ENCODE results near the gene CAMLG.
A peak's percentile ranks its signal among the peaks of the same experiment; 100 is the strongest.
"Not testable (repeated sequence)": the region's sequence is repeated elsewhere in the genome, so short reads cannot be mapped to it uniquely, and the experiment has no call there.

CAMLG gene

GRCh38 chr5:134738133-134738962 lies at the start of gene CAMLG:
Gene CAMLG (plus strand): TSS chr5:134738548. CDS start chr5:134738621, 73 bp downstream.
- DNase-seq (ENCODE audit: low read depth, low spot score) = peak; percentile 99

GRCh38 chr5:134690144-134690543 lies 48.2 kb upstream of the CAMLG start:
- not testable (repeated sequence) for DNase-seq (ENCODE audit: low read depth, low spot score)

DNA sequence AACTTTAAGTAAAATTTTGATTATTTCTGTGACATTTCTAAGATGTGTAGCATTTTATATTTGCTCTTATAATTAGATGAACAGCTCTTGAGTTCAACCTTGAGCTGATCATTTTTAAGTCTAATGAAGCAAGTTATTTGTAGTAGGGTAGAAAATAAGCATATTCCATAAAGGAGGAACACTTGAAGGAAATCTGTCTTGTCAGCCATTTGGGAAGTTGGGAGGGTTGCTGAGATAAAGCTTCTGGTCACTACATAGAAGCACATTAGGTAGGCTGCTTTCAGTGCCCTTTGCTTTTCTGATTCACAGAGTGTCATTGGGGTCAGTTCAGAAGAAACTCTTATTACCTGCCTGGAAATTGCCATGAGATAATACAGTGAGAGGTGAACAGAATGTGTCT lies 45.6 kb upstream of the CAMLG start:
- DNase-seq (ENCODE audit: low read depth, low spot score) = no peak

GRCh38 chr5:134708301-134708700 lies 30.0 kb upstream of the CAMLG start:
- DNase-seq (ENCODE audit: low read depth, low spot score) = no peak

GRCh38 chr5:134714120-134714519 lies 24.2 kb upstream of the CAMLG start:
- peak; percentile 39 for DNase-seq (ENCODE audit: low read depth, low spot score)

DNA sequence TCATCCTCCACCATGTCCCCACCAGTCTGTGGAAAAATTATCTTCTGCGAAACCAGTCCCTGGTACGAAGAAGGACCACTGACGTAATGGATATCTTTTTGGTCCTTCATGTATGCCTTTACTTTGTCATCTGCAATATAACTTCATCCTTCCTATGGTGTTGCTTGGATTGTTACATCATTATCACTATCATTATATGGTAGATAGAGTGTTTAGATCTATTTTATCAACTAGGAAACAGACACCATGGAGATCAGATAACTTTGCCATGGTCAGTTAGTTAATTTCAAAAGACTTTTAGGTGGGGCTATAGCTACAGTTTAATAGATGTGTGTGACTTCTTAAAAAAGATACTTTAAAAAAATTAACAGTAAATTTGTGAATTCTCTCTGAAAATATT lies 23.8 kb upstream of the CAMLG start:
- no peak for DNase-seq (ENCODE audit: low read depth, low spot score)

DNA sequence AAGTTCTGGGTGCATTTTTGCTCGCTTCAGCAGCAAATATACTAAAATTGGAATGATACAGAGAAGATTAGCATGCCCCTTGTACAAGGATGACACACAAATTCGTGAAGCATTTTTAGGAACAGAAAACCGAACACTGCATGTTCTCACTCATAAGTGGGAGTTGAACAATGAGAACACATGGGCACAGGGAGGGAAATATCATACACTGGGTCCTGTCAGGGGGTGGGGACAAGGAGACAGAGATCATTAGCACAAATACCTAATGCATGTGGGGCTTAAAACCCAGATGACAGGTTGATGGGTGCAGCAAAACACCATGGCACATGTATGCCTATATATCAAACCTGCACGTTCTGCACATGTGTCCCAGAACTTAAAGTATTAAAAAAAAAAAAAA lies 22.9 kb upstream of the CAMLG start:
- DNase-seq (ENCODE audit: low read depth, low spot score) = not testable (repeated sequence)

DNA sequence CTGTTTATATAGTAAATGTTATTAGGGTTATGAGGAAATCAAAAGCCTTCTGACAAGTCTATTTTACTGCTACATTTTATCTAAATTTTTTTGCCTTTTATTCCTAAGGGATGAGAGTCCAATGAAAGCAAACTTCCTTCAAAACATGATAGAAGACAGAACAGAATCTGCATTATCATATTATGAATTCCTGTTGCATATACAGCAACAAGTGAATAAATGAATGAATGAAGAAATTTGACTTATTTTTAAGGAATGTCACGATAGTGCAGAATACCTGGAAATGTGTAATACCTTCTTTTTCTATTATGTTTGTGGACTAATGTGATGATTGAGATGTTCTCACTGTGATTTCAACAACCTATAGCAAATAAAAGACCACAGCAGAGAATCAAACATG lies 13.5 kb upstream of the CAMLG start:
- no peak for DNase-seq (ENCODE audit: low read depth, low spot score)

DNA sequence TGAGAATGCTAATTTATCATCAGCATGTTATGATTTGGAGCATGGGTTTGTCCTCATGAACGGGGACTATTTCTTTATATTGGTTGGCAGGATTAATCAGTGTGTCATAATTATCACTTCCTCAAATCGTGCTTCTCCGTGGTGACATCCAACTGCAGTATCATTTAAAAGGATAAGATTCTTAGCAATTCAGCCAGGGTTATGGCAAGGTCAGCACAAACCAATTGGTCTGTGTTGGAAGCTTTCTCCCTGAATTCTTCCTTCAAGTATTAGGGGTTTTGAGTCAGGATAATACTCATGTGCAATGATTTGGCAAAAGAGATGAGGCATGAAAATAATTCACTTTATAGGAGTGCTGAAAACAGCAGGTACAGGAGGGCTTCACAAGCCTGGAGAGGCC lies 5.5 kb upstream of the CAMLG start:
- DNase-seq (ENCODE audit: low read depth, low spot score) = no peak

DNA sequence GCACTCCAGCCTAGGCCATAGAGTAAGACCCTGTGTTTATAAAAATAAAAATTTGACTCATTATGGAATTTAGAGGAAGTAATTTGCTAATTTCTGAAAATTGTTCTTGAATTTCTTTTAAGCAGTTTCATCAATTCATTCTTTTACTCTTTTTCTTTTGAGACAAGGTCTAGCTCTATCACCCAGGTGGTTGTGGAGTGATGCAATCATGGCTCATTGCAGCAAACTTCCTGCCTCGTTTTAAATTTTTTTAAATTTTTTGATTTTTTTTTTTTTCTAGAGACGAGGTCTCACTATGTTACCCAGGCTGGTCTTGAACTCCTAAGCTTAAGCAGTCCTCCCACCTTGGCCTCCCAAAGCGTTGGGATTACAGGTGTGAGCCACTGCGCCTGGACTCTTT lies 3.1 kb upstream of the CAMLG start:
- no peak for DNase-seq (ENCODE audit: low read depth, low spot score)

DNA sequence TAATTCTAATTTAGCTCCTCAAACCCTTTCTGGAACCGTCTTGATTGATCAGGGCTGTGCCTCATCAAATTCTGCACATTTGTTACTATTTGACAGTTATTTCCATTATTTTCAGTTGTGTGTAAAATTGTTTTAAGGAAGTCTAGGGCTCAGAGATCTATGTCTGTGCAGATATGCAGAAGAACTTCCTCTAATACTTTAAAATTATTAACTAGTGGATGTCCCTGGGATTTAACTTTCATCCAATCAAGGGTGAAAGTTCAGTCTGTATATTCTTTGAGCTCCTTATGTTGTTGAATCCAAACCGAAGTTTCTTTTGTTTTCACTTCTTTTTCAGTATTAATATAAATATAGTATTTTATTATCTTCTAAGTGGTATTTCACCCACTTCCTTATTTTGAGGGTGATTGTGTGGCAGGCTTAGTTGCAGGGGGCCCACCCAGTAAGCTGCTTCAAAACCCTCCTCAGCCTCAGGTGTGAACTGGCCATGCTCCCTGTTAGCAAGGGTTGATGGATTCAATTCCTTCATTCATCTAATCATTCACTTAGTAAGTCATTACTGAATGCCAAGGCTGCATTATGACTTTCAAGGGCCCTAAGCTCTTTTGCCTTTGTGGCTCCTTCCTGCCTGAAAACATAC lies 2.1 kb upstream of the CAMLG start:
- DNase-seq (ENCODE audit: low read depth, low spot score) = no peak

GRCh38 chr5:134738963-134739661 lies 764 bp downstream of the CAMLG start:
- DNase-seq (ENCODE audit: low read depth, low spot score) = peak; percentile 61

DNA sequence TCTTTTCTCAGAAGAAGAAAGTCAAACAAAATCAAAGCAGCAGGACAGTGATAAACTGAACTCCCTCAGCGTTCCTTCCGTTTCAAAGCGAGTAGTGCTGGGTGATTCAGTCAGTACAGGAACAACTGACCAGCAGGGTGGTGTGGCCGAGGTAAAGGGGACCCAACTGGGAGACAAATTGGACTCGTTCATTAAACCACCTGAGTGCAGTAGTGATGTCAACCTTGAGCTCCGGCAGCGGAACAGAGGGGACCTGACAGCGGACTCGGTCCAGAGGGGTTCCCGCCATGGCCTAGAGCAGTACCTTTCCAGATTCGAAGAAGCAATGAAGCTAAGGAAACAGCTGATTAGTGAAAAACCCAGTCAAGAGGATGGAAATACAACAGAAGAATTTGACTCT lies 2.7 kb downstream of the CAMLG start:
- no peak for DNase-seq (ENCODE audit: low read depth, low spot score)

DNA sequence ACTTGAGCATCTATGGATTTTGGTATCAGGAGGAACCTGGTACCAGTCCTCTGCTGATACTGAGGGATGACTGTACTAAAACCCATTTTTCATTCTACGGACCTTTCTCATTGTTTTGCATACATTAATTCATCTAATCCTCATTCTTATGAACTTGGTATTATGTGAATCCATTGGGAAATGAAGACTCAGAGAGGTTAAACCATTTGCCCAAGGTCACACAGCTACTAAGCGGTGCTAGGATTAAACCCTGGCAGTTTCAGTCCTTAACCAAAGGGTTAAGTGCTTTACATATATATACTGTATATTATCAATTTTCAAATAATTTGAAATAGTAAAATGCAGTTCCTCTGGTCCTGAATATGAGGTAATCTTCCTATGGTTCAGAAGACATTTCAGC lies 3.8 kb downstream of the CAMLG start:
- DNase-seq (ENCODE audit: low read depth, low spot score) = no peak

DNA sequence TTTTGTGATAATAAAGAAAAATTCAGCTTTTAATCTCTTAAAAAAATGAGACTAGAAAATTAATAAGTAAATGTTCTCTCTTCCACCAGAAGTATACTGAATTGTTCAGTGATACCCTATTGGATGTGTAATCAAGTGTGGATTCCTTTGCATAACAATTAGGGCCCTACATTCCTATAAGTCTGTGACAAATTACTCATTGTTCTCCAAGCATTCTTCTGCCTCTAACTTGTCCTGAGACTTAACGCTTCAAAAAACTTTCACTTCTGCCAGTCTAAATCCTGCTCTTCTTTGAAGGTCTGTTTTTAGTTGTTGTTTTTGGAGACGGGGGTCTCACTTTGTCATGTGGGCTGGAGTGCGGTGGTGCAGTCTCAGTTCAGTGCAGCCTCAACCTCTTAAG lies 11.1 kb downstream of the CAMLG start:
- peak; percentile 31 for DNase-seq (ENCODE audit: low read depth, low spot score)

GRCh38 chr5:134758176-134758503 lies 19.8 kb downstream of the CAMLG start:
- no peak for DNase-seq (ENCODE audit: low read depth, low spot score)

DNA sequence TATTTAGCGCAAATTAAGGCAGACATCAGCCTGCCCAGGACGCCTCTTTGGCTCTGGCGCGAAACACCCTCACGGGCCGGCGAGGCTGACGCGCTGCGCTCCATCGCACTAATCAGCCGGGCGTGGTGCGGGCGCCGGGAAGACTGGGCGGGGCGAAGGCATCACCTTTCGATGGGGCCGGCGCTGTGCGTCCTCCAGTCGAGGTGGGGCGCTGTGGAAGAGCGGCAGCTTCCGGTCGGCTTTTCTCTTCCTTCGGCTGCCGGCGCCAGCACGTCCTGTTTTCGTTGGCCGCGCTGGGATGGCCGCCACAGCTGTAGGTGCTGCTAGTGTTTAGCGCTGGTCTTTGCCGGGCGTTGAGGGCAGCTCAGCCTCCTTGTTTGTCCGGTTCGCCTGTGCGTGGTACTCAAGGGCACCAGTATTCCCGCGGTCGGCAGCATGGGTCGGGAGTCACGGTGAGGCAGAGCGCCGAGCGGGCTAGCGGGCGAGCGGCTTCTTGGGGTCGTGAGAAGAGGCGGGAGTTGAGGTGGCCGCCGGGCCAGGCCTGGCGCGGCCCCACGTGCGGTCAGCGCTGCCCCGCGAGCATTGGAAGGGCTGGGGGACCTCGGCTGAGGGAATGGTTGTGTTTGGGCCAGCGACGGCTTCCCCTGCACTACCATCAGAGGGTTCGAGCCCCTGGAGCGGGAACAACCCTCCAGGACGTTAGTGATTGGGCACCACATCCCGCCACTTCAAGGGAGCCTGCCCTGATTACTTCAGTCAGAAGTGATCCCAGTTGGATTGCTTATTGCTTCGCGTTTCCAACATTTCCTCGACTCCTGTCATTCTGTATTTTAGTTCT lies 20.4 kb downstream of the CAMLG start, which contains the start of gene DDX46:
TSS of gene DDX46 (plus strand) at position 276 of the 838 bp plus-strand sequence. CDS start at position 436, 160 bp downstream.
- DNase-seq (ENCODE audit: low read depth, low spot score) = peak; percentile 97

GRCh38 chr5:134767528-134768291 lies 29.4 kb downstream of the CAMLG start:
- DNase-seq (ENCODE audit: low read depth, low spot score) = not testable (repeated sequence)

GRCh38 chr5:134769206-134769605 lies 30.9 kb downstream of the CAMLG start:
- peak; percentile 8 for DNase-seq (ENCODE audit: low read depth, low spot score)

DNA sequence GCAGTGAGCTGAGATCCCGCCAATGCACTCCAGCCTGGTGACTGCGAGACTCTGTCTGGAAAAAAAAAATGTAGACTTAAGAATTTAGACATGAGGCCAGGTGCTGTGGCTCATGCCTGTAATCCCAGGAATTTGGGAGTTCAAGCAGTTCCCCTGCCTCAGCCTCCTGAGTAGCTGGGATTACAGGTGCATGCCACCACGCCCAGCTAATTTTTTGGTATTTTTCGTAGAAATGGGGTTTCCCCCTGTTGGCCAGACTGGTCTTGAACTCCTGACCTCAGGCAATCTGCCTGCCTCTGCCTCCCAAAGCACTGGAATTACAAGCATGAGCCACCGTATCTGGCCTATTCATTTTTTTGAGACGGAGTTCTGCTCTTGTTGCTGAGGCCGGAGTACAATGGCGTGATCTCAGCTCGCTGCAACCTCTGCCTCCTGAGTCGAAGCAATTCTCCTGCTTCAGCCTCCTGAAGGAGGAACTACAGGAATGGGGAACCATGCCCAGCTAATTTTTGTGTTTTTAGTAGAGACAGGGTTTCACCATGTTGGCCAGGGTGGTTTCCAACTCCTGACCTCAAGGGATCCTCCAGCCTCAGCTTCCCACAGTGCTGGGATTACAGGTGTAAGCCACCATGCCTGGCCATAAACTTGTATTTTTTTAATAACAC lies 34.2 kb downstream of the CAMLG start:
- no peak for DNase-seq (ENCODE audit: low read depth, low spot score)

Measured in astrocyte of the hippocampus (primary cell).